NCI-H524 treated with DMSO at 0.1 percent for 48 hours (cell line): Measurements from ENCODE around the gene PRKN.

Experiments
- DNase-seq: peaks from one replicate; lab custom pipeline; 2025; lab: John Stamatoyannopoulos, UW

The PRKN gene

DNA sequence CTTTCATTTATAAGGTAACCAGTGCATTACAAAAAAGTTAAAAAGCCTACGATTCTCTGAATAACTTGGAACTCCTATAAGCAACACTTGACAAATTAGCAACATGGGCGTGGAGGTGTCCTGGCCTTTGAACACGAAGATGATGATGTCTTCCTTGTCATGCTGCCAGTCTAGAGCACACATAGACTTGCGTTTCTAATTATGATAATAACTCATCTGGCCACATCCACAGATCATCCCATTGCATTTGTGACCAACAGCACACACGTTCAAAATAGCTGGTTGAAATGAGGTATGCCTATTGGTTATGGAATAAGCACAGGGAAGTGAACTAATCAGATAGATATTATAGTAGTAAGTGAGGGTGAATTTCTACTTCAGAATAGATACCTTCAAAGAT, 608.9 kb downstream of the PRKN start:
- DNase-seq: no peak

DNA sequence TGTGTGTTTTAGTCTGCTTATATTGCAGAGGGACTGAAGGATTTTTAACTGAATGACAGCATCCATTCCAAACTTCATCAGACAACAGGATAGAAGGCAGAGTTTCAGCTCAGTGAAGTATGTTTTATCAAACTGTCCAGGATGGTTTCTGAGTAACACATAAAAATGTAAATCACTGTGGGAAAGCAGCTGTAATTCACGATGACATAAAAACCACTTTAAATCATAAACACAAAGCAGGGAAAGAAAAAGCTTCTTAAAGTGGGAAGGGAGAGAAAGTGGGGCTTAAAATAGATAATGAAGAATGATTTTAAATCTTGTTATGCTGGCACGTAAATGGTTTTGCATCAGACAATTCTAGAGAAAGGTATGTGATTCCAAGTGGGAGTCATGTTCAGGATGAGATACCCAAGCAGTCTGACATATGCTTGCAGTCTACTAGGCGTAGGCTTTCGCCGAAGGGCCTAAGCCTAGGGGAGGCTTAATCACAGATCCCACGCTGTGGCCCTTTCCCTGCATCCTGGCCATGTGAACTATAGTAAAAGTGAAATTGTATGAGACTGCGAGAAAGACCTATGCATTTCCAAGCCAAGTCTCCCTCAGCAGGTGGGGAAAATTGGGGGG, 610.6 kb downstream of the PRKN start:
- no peak for DNase-seq

GRCh38 chr6:162109480-162110050, 618.0 kb downstream of the PRKN start:
- no peak for DNase-seq

GRCh38 chr6:162108041-162108440, 619.5 kb downstream of the PRKN start:
- no peak for DNase-seq

DNA sequence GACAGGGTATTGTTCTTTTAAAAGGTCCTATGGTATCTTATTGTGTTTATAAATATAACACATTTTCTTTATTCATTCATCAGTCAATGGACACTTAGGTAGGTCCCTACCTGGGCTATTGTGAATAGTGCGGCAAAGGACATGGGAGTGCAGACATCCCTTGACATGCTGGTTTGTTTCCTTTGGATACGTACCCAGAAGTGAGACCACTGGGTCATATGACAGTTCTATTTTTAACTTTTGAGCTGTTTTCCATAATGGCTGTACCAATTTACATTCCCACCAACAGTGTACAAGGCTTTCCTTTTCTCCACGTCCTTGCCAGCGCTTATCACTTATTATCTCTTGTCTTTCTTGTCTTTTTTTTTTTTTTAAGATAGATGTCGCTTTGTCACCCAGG, 627.5 kb downstream of the PRKN start:
- no peak for DNase-seq

GRCh38 chr6:162099685-162100084, 627.9 kb downstream of the PRKN start:
- DNase-seq: no peak

DNA sequence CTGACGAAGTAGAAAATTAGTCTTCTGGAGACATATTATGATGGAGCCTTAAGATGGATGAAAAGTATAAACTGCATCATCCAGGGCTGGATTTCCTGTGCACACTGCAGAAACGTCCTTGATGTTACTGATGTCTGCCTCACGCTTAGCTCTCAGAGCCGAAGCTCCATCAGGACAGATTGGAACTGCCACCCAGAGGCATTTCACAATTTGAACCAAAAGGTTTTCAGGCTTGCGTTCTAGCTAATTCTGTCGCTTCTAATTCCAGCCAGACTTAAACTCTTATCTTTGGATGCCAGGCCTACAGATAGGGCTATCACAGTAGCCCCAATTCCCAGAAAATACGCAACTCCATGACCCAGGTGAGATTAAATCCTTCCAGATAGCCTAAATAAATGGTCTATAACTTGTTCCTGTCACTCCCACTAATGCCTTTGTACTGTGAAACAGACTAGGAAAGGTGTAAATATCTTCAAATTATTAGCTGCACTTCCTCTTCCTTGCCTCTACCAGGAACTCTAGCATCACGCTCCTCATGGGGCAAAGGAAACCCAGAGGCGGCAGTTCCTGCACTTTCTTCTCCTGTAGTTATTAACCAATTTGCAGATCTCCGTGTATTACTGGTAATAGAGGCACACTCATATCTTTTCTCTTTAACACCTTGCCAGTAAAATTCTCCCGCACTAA, 634.6 kb downstream of the PRKN start:
- no peak for DNase-seq

- no peak for DNase-seq
Measured at GRCh38 chr6:162090734-162091133, 636.8 kb downstream of the PRKN start.

DNA sequence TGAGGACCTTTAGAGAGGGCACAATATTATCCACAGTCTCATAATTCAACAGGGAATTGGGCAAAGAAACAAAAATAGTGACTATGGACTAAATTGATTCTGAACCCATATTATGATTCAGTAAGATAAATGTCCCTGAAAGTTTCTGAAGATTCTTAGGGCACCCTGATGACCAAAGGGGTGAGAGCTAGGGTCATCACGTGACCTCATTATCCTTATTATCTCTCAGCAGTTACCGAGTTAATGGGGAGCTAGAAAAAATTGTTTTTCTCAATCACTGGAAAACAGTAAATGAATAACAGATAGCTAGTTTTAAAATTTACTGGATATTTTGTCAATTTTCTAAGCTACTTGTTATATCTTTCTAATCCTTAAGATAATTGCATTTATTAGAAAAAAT, 639.5 kb downstream of the PRKN start:
- DNase-seq: no peak

DNA sequence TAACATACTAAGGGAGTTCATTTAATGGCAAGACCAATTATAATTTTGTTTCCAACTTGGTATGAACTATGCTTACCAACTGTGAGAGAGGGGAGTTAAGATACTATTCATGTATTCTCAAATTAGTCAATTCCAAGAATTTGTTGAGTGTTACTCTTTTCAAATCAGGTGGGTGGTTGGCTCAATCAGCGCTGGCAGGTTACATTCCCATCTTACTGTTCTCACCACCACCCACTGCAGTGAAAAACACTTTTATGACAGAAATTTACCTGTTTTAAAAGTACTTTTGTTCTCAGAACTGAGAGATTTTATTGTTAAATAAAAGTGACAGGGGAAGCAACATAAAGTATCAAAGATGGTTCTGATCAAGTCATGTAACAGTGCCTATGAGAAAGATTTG, 642.0 kb downstream of the PRKN start:
- no peak for DNase-seq

DNA sequence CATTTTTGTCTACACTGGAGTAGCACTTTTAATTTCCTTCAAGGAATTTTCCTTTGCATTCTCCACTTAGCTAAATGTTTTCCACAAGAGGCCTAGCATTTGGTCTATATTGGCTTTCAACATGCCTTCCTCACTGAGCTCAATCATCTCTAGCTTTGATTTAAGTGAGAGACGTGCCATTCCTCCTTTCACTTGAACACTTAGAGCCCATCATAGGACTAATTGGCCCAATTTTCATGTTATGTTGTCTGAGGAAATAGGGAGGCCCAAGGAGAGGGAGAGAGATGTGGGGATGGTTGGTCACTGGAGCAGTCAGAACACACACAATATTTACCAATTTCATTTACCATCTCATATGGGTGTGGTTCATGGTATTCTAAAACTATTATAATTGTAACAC, 645.0 kb downstream of the PRKN start:
- no peak for DNase-seq

GRCh38 chr6:162078667-162079066, 648.9 kb downstream of the PRKN start:
- DNase-seq: no peak

- no peak for DNase-seq
Measured at GRCh38 chr6:162078126-162078525, 649.4 kb downstream of the PRKN start.

DNA sequence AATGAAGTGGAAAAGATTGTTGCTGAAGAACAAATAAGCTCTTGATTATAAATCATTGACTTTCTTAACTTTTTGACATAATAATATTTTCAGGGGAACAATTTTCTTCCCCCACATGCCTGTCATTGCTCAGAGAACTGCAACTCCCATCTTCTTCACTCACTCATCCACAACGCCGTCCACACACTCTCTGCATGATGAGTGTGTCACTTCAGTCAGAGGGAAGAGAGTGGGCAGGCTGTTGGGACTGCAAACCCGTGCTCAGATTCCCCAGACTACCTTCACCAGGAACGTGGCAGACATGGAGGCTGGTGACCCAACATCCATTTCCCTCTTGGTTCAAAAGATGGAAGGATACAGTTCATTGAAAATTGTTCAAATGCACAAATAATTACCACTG, 650.8 kb downstream of the PRKN start:
- DNase-seq: no peak

DNA sequence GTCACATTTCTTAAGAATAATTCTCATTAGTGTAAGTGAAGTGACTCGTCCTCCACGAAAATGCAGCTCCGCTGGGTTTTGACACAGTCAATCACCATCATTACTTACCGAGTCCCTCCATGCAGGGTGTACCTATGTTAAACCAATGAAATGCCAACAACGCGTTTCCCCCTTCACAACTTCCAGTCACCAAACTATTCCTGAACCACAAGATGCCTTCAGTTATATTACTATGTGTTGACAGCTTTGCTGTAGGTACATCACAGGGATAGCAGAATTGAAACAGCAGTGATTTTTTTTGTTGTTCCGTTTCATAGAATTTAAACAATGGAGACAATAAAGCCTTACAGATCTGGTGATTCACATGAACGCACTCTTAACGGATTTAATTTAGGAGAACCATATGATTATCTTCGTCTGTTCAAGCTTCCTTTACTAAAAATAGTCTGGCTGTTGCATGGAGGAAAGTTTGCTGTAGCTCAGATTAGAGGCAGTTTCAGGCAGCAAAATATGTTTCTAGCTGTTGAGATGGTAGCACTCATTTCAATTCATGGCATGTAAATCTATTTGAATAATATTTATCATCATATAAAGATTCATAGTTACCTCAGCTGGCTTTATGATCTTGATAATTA, 652.8 kb downstream of the PRKN start:
- DNase-seq: no peak

DNA sequence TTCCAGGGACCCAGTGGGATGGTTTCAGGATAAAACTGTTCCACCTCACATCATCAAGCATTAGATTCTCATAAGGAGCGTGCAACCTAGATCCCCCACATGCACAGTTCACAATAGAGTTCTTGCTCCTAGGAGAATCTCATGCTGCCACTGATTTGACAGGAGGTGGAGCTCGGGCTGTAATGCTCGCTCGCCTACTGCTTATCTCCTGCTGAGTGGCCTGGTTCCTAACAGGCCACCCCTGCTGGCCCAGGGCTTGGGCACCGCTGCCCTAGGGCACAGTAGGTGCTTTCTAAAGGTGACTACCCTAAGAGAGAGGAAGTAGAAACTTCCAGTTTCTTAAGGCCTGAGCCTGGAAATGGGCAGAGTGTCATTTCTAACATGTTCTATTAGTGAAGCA, 656.9 kb downstream of the PRKN start:
- no peak for DNase-seq

DNA sequence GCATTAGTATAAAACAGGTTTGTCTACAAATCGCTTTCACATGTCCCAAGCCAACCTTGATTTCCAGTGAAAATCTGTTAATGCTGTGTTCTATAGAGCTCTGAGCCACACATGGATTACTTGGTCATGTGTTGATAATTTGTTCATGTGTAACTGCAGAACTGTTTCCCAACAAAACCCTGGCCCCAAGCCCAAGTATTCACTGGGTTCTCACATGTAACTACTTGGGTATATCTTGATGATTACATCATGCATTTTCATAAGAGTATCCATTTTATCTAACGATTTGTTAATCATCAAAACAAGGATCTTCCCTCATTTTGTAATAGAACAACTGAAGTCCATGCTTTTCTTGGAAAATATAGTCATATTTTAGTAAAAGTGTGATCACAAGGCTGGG, 657.6 kb downstream of the PRKN start:
- DNase-seq: no peak

DNA sequence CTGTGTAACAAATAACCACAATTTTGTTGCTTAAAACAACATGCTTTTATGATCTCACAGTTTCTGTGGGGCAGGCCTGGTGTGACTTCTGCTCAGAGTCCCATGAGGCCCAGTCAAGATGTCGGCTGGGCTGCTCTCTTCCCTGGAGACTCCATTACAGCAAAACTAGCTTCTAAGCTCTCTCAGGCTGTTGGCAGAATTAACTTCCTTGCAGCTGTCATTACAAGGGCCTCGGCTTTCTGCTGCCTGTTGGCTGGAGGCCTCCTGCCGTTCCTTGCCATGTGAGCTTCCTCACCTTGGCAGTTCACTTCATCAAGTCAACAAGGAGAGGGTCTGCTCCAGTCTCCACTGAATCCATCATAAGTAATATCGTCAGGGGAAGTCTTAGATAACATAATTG, 659.2 kb downstream of the PRKN start:
- no peak for DNase-seq

DNA sequence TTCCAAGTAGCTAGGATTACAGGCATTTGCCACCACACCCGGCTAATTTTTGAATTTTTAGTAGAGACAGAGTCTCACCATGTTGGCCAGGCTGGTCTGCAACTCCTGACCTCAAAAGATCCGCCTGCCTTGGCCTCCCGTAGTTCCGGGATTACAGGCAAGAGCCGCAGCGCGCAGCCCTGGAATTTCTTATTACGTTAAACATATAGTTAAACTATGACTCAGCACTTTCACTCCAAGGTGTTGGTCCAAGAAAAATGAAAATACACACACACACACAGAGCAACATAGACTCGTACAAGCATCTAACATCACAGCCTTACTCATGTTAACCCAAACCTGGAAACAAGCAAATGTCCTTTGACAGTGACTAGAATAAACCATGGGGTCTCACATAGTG, 663.9 kb downstream of the PRKN start:
- DNase-seq: no peak

GRCh38 chr6:162058281-162058875, 669.2 kb downstream of the PRKN start:
- no peak for DNase-seq

- DNase-seq: no peak
Measured at GRCh38 chr6:162056745-162057144, 670.8 kb downstream of the PRKN start.

GRCh38 chr6:162056061-162056460, 671.5 kb downstream of the PRKN start:
- DNase-seq: no peak

GRCh38 chr6:162055365-162055764, 672.2 kb downstream of the PRKN start:
- no peak for DNase-seq
